ENCODE measurements around the gene SUMO3. TPM values are rescaled to one million over a fixed set of nuclear protein-coding genes. Genes with fewer than 3 reads are reported as not detected.

SUMO3 gene
- total RNA-seq, 4 donors from 2014 or later = 30.5 to 38.3 (median 35.9) TPM

DNA sequence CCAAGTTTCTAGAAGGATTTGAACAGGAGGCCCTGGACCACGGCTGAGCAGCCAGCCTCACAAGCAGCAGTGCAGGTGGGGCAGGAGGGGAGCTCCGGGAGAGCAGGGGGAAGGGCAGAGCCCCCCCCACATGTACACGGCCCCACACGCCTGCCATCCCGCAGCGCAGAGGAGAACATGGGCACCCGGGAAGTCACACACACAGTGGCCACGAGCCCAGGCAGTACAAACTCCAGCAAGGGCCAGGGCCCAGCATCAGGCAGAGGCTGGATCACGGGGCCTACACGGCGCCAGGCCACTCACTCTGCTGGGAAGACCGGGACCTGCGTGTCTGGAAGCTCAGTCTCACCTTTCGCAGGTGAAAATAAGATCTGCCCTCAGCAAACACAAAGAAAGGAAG lies 5.2 kb downstream of the SUMO3 start:
- no peak overlapping the region for H3K4me3 ChIP-seq
- peaks cover 44% of the 10 kb centered on the region for H3K36me3 ChIP-seq
- H3K9me3 ChIP-seq = no peaks in the 10 kb centered on the region
- TF ChIP-seq POLR2AphosphoS5 (IDR thresholded peaks at IDR 0.05) (no peak), POLR2A (IDR thresholded peaks at IDR 0.05) (no peak), EP300 (IDR thresholded peaks at IDR 0.05) (no peak)
- TF ChIP-seq, protein P1, sequence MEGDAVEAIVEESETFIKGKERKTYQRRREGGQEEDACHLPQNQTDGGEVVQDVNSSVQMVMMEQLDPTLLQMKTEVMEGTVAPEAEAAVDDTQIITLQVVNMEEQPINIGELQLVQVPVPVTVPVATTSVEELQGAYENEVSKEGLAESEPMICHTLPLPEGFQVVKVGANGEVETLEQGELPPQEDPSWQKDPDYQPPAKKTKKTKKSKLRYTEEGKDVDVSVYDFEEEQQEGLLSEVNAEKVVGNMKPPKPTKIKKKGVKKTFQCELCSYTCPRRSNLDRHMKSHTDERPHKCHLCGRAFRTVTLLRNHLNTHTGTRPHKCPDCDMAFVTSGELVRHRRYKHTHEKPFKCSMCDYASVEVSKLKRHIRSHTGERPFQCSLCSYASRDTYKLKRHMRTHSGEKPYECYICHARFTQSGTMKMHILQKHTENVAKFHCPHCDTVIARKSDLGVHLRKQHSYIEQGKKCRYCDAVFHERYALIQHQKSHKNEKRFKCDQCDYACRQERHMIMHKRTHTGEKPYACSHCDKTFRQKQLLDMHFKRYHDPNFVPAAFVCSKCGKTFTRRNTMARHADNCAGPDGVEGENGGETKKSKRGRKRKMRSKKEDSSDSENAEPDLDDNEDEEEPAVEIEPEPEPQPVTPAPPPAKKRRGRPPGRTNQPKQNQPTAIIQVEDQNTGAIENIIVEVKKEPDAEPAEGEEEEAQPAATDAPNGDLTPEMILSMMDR (IDR thresholded peaks at IDR 0.05) = no peak
- WGBS = 87% methylated on average over 4 of the region's 14 CpGs
- no peak for DNase-seq (ENCODE audit: low spot score in 2 of 2)
- peaks cover 40% of the 10 kb centered on the region for H3K4me1 ChIP-seq
- no peak overlapping the region for H3K27ac ChIP-seq
- H3K27me3 ChIP-seq = no peaks in the 10 kb centered on the region

DNA sequence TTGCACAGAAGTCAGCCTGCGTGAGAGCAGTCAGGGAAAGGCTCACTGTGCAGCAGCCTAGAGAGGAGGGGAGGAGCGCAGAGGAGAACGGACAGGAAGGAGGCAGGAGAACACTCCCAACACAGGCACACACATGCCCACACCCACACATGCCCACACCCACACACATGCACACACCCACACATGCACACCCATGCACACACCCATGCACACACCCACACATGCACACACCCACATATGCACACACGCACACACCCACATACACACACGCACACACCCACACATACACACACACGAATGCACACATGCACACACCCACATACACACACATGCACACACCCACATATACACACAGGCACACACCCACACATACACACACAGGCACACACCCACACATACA lies 7.1 kb downstream of the SUMO3 start:
- Histone ChIP-seq H3K27ac (no peak overlapping the region), H3K27me3 (no peaks in the 10 kb centered on the region), H3K4me1 (peaks cover 26% of the 10 kb centered on the region), H3K4me3 (no peak overlapping the region), H3K9me3 (no peaks in the 10 kb centered on the region), H3K36me3 (peaks cover 63% of the 10 kb centered on the region)
- DNase-seq (ENCODE audit: low spot score in 2 of 2) = no peak
- WGBS = 72% methylated on average over 6 of the region's 6 CpGs
- TF ChIP-seq EP300 (IDR thresholded peaks at IDR 0.05) (no peak), POLR2A (IDR thresholded peaks at IDR 0.05) (no peak), POLR2AphosphoS5 (IDR thresholded peaks at IDR 0.05) (no peak)

DNA sequence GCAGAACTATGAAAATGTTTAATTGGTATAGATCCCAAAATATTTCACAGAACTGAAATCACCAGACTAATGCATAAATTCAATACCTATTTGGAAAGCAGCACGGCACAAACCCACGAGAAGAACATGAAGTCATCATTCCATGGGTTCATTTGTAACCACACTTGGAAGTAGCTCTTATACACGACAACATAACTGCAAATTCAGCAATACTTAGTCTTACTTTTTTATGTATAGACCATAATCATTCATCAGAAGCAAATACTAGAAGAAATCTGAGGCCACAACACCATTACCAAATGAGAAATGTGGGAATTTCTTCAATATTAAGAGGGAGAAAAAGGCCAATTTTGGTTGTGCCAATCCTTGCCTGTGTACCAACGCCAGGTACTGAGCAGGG lies 12.0 kb downstream of the SUMO3 start:
- no peak overlapping the region for H3K27ac ChIP-seq
- no peaks in the 10 kb centered on the region for H3K9me3 ChIP-seq
- H3K27me3 ChIP-seq = no peaks in the 10 kb centered on the region
- H3K4me3 ChIP-seq = no peak overlapping the region
- 81% methylated on average over 4 of the region's 4 CpGs for WGBS
- no peak for TF ChIP-seq POLR2AphosphoS5 (IDR thresholded peaks at IDR 0.05)
- TF ChIP-seq, protein P1 (IDR thresholded peaks at IDR 0.05) = no peak
- TF ChIP-seq POLR2A (IDR thresholded peaks at IDR 0.05) = no peak
- TF ChIP-seq EP300 (IDR thresholded peaks at IDR 0.05) = no peak
- peaks cover 61% of the 10 kb centered on the region for H3K36me3 ChIP-seq
- H3K4me1 ChIP-seq = peaks cover 22% of the 10 kb centered on the region
- DNase-seq (ENCODE audit: low spot score in 2 of 2) = no peak

DNA sequence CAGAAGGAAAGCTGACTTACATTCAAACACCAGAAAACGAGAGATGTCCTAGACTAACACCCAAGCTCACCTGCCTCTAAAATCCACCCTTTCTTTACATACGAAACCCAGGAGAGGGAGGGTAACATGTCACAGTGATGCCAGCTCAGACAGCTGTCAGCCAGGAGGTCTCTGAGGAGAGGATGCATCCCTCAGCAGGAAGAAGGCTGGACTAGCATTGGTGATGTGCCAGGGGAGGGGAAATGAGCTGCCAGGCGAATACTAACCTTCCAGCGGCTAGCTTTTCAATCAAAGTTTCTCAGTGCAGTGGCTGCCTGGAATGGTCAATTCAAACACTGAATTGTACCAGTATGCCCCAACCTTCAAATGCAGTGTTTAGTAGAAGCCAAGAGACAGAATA lies 12.6 kb downstream of the SUMO3 start:
- Histone ChIP-seq H3K4me3 (no peak overlapping the region), H3K4me1 (peaks cover 23% of the 10 kb centered on the region), H3K36me3 (peaks cover 57% of the 10 kb centered on the region), H3K27me3 (no peaks in the 10 kb centered on the region), H3K9me3 (no peaks in the 10 kb centered on the region), H3K27ac (no peak overlapping the region)
- TF ChIP-seq EP300 (IDR thresholded peaks at IDR 0.05) (no peak), POLR2A (IDR thresholded peaks at IDR 0.05) (no peak), POLR2AphosphoS5 (IDR thresholded peaks at IDR 0.05) (no peak)
- TF ChIP-seq, protein P1 (IDR thresholded peaks at IDR 0.05) = no peak
- 86% methylated on average over 4 of the region's 4 CpGs for WGBS
- DNase-seq (ENCODE audit: low spot score in 2 of 2) = no peak

DNA sequence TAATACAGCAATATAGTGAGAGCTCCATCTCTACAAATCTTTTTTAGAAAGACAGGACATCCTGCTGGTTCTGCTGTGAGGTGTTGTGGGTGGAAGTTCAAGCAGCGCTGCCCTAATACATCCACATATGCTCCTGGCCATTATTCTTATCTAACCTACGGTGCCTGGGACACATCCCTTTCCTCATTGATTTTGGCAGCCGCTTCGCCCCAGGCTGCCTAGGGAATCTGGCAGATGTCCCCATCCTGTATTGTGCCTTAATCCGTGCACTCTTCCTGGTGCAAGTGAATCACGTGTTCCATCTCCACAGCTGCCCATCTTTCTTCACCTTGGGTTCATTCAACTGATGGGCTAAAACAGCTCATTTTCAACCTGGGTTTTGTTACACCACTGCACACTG lies 13.1 kb downstream of the SUMO3 start:
- H3K36me3 ChIP-seq = peaks cover 52% of the 10 kb centered on the region
- H3K4me1 ChIP-seq = peaks cover 27% of the 10 kb centered on the region

More for the DNA sequence above, 13.1 kb downstream of the SUMO3 start:
- Histone ChIP-seq H3K4me3 (no peak overlapping the region), H3K27me3 (no peaks in the 10 kb centered on the region), H3K9me3 (no peaks in the 10 kb centered on the region), H3K27ac (no peak overlapping the region)
- WGBS = 63% methylated on average over 6 of the region's 6 CpGs
- TF ChIP-seq POLR2A (IDR thresholded peaks at IDR 0.05) = no peak
- TF ChIP-seq, protein P1 (IDR thresholded peaks at IDR 0.05) = no peak
- no peak for TF ChIP-seq EP300 (IDR thresholded peaks at IDR 0.05)
- no peak for TF ChIP-seq POLR2AphosphoS5 (IDR thresholded peaks at IDR 0.05)
- no peak for DNase-seq (ENCODE audit: low spot score in 2 of 2)

Data from suprapubic skin (tissue), 4 donors.